Testis (tissue), 3 donors: ENCODE data around the gene KRT9. TPM values are rescaled to one million over a fixed set of nuclear protein-coding genes. Genes with fewer than 3 reads are reported as not detected.

Experiments used
- DNase-seq: peaks from one replicate; pipeline ENCODE4 v3.0.0-alpha.2; 2019
- H3K27ac ChIP-seq, 2 donors: fragments of 200-600 bp; sonication (generic); one replicate each; pipeline ENCODE4 v1.5.1; 2019
- H3K27me3 ChIP-seq: fragments of 200-600 bp; sonication (generic); one replicate; pipeline ENCODE4 v1.5.1; 2019
- H3K36me3 ChIP-seq: fragments of 200-600 bp; sonication (generic); one replicate; pipeline ENCODE4 v1.5.1; 2017; ENCODE audit warnings: low read depth; ENCODE audit errors: missing control alignments
- H3K4me1 ChIP-seq: fragments of 200-600 bp; sonication (generic); one replicate; pipeline ENCODE4 v1.5.1; 2019
- H3K4me3 ChIP-seq, 2 donors: fragments of 200-600 bp; sonication (generic); one replicate each; pipeline ENCODE4 v1.5.1; 2017 to 2019
- H3K9me3 ChIP-seq: fragments of 200-600 bp; sonication (generic); one replicate; pipeline ENCODE4 v1.5.1; 2017
- CTCF ChIP-seq, 3 experiments: fragments of 450-650 bp in 2 of 3; fragments of 200-600 bp in 1 of 3; sonication (generic) in 1 of 3; IDR thresholded peaks; one replicate each; pipeline ENCODE4 v1.5.1; 2016 to 2019; ENCODE audit warnings: antibody characterized with exemption in 3 of 3, mild to moderate bottlenecking in 2 of 3, moderate library complexity in 1 of 3
- POLR2A ChIP-seq: fragments of 450-650 bp; IDR thresholded peaks from one replicate; pipeline ENCODE4 v1.6.1; 2017; ENCODE audit warnings: antibody characterized with exemption, mild to moderate bottlenecking, moderate library complexity
- WGBS, 2 donors: methylation state at CpG; one replicate each; pipeline ENCODE4 v1.1.5; 2018; 5-methylcytosine and 5-hydroxymethylcytosine counted together
- intact Hi-C: fragments of 100-400 bp; cut with DNase I; formaldehyde crosslinking; loops from one replicate; pipeline ENCODE4 v1.15.1; 2023; ENCODE audit warnings: low total_unique reads
- polyA plus RNA-seq: library from polyadenylated mRNA; stranded (reverse); fragments of 350-450 nt; fragmentation: Illumina TruSeq; extraction: RNeasy Lipid Tissue Mini Kit (QIAGEN cat#74804); gene quantifications from one replicate; pipeline ENCODE4 v1.2.3, GENCODE V29; 2014; ENCODE audit warnings: low read depth, low replicate concordance; ENCODE audit not compliant: insufficient read depth
- total RNA-seq, 2 donors: library from RNA; depleted of rRNA; stranded (reverse); fragments of >200 nt; gene quantifications; one replicate each; pipeline ENCODE4 v1.2.3, GENCODE V29; 2016

Gene KRT9
- total and polyA plus RNA-seq, 3 donors from 2014 or later: 0.29 to 0.43 TPM; not detected in 1

- H3K4me1 ChIP-seq: no peaks in the 10 kb centered on the region
- H3K4me3 ChIP-seq: no peak overlapping the region
- no peaks in the 10 kb centered on the region for H3K9me3 ChIP-seq
- TF ChIP-seq POLR2A: no peak
- TF ChIP-seq CTCF (IDR thresholded peaks at IDR 0.05): no peak
- no peak overlapping the region for H3K27ac ChIP-seq
- intact Hi-C loops: no loop called here
- no peaks in the 10 kb centered on the region for H3K36me3 ChIP-seq
- no peaks in the 10 kb centered on the region for H3K27me3 ChIP-seq
- WGBS, 2 donors: 85 to 88% methylated on average over 8 of the region's 8 CpGs
- no peak for DNase-seq
Observed at GRCh38 chr17:41595585-41595984, 23.7 kb upstream of the KRT9 start.

DNA sequence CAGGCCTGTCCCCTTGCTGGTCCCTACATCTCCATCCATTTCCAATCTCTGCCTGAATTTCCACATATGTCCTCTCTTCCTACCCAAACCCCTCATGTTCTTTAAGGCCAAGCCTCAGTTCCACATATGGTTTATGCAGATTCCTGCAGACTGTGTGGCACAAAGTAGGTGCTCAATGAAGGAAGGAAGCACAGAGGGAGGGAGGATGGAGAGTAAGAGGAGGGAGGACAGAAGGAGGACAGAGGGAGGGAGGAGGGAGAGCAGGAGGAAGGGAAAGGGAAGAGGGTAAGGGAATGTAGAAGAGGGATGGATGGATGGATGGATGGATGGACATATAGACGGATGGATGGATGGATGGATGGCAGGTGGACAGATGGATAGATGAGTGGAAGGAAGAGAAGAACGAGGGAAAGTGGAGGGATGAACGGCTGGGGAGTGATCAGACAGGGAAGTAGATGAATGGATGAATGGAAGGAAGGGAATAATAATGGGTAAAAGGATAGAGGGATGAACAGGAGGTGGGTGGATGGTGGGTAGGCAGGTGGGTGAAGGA, 22.6 kb upstream of the KRT9 start:
- Histone ChIP-seq H3K9me3 (no peaks in the 10 kb centered on the region), H3K4me1 (no peaks in the 10 kb centered on the region), H3K27me3 (no peaks in the 10 kb centered on the region), H3K4me3 (no peak overlapping the region), H3K27ac (no peak overlapping the region), H3K36me3 (no peaks in the 10 kb centered on the region)
- intact Hi-C loops: no loop called here
- DNase-seq: no peak
- 76 to 78% methylated on average over 3 of the region's 3 CpGs for WGBS, 2 donors
- TF ChIP-seq POLR2A: no peak
- no peak for TF ChIP-seq CTCF (IDR thresholded peaks at IDR 0.05)

DNA sequence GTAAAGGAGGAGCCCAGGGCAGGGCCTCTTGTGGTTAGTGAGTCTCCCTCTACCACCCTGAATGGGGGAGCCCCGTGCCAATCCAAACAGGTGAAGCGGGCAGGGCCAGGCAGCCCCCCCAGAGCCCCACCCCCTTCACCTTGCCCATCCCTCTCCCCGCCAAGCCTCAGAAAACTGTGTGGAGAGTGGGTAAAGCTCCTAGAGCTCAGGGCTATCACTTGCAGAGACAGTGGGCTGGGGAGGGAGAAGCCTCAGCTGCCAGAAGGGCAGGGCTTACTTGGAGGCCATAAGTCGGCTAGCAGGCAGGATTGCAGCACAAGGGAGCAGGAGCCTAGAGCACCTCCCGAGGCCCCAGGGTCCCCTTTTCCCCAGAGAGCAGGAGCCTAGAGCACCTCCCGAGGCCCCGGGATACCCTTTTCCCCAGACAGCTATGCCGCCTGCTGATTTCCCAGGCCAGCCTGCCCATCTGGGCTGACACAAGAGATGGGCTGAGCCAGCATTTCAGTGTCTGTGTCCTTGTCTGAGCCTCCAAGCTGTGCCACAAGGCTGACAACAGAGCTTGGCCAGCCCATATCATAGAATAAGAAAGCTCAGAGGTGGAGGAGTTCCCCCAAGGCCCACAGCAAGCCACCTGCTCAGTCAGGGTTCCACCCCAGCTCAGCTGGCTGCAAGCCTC, 21.6 kb upstream of the KRT9 start:
- TF ChIP-seq CTCF (IDR thresholded peaks at IDR 0.05): no peak
- no peak for TF ChIP-seq POLR2A
- Histone ChIP-seq H3K9me3 (no peaks in the 10 kb centered on the region), H3K27ac (no peak overlapping the region), H3K36me3 (no peaks in the 10 kb centered on the region), H3K4me3 (no peak overlapping the region), H3K4me1 (no peaks in the 10 kb centered on the region), H3K27me3 (no peaks in the 10 kb centered on the region)
- 45 to 63% methylated on average over 5 to 8 of the region's 8 CpGs for whole genome bisulfite sequencing, 2 donors
- intact Hi-C loops: no loop called here
- no peak for DNase-seq

GRCh38 chr17:41592601-41593305, 20.9 kb upstream of the KRT9 start:
- Histone ChIP-seq H3K27me3 (no peaks in the 10 kb centered on the region), H3K4me1 (no peaks in the 10 kb centered on the region), H3K36me3 (no peaks in the 10 kb centered on the region), H3K4me3 (no peak overlapping the region), H3K27ac (no peak overlapping the region), H3K9me3 (no peaks in the 10 kb centered on the region)
- 92 to 93% methylated on average over 6 to 12 of the region's 12 CpGs for WGBS, 2 donors
- intact Hi-C loops: no loop called here
- DNase-seq: no peak
- TF ChIP-seq CTCF (IDR thresholded peaks at IDR 0.05): no peak
- TF ChIP-seq POLR2A: no peak
